OCI-LY1 (cell line): Measurements from ENCODE around the gene CSMD2.

Experiments used
- H2AFZ ChIP-seq: fragments of 200-600 bp; sonication (generic), shearing (Covaris generic); 2 replicates; pipeline ENCODE4 v1.6.0; 2014; ENCODE audit warnings: antibody characterized with exemption, mild to moderate bottlenecking, low read length
- H3F3A ChIP-seq: fragments of 200-600 bp; sonication (generic), shearing (Covaris generic); 2 replicates; pipeline ENCODE4 v1.6.0; 2014; ENCODE audit warnings: mild to moderate bottlenecking, antibody characterized with exemption, low read length, moderate library complexity; ENCODE audit not compliant: insufficient read depth
- H3K27ac ChIP-seq: fragments of 200-600 bp; sonication (generic); 2 replicates; pipeline ENCODE4 v1.5.1; 2014; ENCODE audit warnings: low read length, mixed run types, mild to moderate bottlenecking, low read depth; ENCODE audit not compliant: poor library complexity, severe bottlenecking
- H3K27me3 ChIP-seq: fragments of 200-600 bp; sonication (generic); 2 replicates; pipeline ENCODE4 v1.6.0; 2014; ENCODE audit warnings: antibody characterized with exemption, mild to moderate bottlenecking, low read length, moderate library complexity; ENCODE audit not compliant: insufficient read depth
- H3K36me3 ChIP-seq: fragments of 200-600 bp; sonication (generic); 2 replicates; pipeline ENCODE4 v1.6.1; 2014; ENCODE audit warnings: mild to moderate bottlenecking, antibody characterized with exemption, low read length, moderate library complexity, mixed read lengths; ENCODE audit not compliant: insufficient read depth
- H3K4me1 ChIP-seq: fragments of 200-600 bp; sonication (generic); 2 replicates; pipeline ENCODE4 v1.5.1; 2014; ENCODE audit warnings: mild to moderate bottlenecking, low read length, moderate library complexity; ENCODE audit not compliant: insufficient read depth, severe bottlenecking
- H3K4me2 ChIP-seq: fragments of 200-600 bp; sonication (generic), shearing (Covaris generic); 2 replicates; pipeline ENCODE4 v1.6.1; 2014; ENCODE audit warnings: low read length
- H3K4me3 ChIP-seq: fragments of 200-600 bp; sonication (generic); 2 replicates; pipeline ENCODE4 v1.5.1; 2014; ENCODE audit warnings: low read length, low read depth, mild to moderate bottlenecking, mixed read lengths; ENCODE audit not compliant: poor library complexity, severe bottlenecking
- H3K79me2 ChIP-seq: fragments of 200-600 bp; shearing (Covaris generic); 2 replicates; pipeline ENCODE4 v1.6.1; 2016; ENCODE audit warnings: mixed run types, low read length, mixed read lengths; ENCODE audit not compliant: insufficient read depth
- H3K9ac ChIP-seq: fragments of 200-600 bp; sonication (generic), shearing (Covaris generic); 2 replicates; pipeline ENCODE4 v1.6.1; 2014; ENCODE audit warnings: mild to moderate bottlenecking, low read length, mixed read lengths
- H3K9me2 ChIP-seq: fragments of 200-600 bp; sonication (generic), shearing (Covaris generic); 2 replicates; pipeline ENCODE4 v1.6.1; 2014; ENCODE audit warnings: low read depth, mild to moderate bottlenecking, low read length, mixed read lengths
- H3K9me3 ChIP-seq: fragments of 200-600 bp; shearing (Covaris generic); 2 replicates; pipeline ENCODE4 v1.6.1; 2014; ENCODE audit warnings: low read length, mixed read lengths
- H4K20me1 ChIP-seq: fragments of 200-600 bp; sonication (generic), shearing (Covaris generic); 2 replicates; pipeline ENCODE4 v1.6.0; 2016; ENCODE audit warnings: mild to moderate bottlenecking, low read length; ENCODE audit not compliant: insufficient read depth
- EZH2 ChIP-seq: fragments of 200-600 bp; sonication (generic), shearing (Covaris generic); IDR thresholded peaks from 2 replicates; pipeline ENCODE4 v1.8.0; 2017; ENCODE audit warnings: borderline replicate concordance, mixed run types, mild to moderate bottlenecking, antibody characterized with exemption, low read length, moderate library complexity, mixed read lengths
- TF ChIP-seq, protein P1 (sequence below): fragments of 200-600 bp; sonication (generic), shearing (Covaris generic); IDR thresholded peaks from 2 replicates; pipeline ENCODE4 v1.5.1; 2017; ENCODE audit warnings: mild to moderate bottlenecking, antibody characterized with exemption, low read length, moderate library complexity, mixed read lengths

CSMD2 gene

DNA sequence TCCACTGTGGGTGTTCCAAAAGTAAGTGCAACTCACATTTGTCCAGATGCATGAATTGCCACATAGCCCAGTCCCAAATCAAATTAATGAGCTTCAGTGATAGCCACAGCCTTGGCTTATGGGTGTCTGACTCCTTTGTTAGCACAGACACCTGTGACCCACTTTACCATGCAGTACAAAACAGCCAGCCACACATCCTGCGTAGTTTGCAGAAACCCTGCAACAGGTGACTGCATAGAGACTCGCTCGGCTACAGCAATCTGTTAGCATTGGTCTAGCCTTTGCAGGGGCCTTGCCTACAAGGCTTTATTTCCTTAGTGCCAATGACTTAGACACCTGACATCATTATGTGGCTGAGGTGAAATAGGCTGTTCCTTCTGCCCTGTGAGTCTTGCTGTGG is 135.5 kb downstream of the CSMD2 start:
- Histone ChIP-seq H3K4me3 (no peak overlapping the region), H3K4me1 (no peaks in the 10 kb centered on the region), H3K9me3 (no peaks in the 10 kb centered on the region), H3K36me3 (no peaks in the 10 kb centered on the region), H3K9me2 (no peaks in the 10 kb centered on the region), H3K9ac (no peak overlapping the region), H3K79me2 (no peaks in the 10 kb centered on the region), H2AFZ (no peak overlapping the region), H4K20me1 (no peaks in the 10 kb centered on the region), H3F3A (no peaks in the 10 kb centered on the region), H3K27me3 (no peaks in the 10 kb centered on the region), H3K4me2 (no peak overlapping the region), H3K27ac (no peak overlapping the region)
- no peak for TF ChIP-seq EZH2
- TF ChIP-seq, protein P1, sequence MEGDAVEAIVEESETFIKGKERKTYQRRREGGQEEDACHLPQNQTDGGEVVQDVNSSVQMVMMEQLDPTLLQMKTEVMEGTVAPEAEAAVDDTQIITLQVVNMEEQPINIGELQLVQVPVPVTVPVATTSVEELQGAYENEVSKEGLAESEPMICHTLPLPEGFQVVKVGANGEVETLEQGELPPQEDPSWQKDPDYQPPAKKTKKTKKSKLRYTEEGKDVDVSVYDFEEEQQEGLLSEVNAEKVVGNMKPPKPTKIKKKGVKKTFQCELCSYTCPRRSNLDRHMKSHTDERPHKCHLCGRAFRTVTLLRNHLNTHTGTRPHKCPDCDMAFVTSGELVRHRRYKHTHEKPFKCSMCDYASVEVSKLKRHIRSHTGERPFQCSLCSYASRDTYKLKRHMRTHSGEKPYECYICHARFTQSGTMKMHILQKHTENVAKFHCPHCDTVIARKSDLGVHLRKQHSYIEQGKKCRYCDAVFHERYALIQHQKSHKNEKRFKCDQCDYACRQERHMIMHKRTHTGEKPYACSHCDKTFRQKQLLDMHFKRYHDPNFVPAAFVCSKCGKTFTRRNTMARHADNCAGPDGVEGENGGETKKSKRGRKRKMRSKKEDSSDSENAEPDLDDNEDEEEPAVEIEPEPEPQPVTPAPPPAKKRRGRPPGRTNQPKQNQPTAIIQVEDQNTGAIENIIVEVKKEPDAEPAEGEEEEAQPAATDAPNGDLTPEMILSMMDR, result no peak

DNA sequence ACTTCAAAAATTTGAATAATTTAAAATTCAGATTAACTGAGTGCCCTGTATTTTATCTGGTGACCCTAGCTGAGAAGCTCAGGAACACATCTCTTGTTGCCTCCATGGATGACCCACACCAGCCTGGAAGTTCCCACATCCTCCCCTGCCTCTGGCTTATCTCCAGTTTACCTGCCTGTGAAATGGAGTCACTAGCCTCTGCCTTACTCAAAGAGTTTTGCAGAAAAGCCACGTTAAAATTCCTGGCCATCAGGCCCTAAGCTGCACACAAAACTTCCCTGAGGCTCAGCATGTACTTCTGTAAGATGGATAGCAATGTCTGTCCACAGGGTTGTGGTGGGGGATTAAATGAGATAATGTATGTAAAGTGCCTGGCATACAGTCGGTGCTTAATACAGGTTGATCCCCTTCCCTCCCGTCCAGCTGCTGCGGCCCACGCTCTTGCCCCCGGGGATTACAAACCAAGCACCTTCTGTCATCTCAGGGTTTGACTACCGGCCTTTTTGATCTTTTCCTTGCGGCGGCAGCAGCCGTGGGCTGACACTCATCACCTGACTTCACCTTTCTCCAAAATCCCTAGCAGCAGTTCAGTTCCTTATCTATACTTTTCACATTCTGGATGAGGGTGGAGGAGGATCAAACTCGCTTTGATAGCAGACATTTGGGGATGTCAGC is 136.5 kb downstream of the CSMD2 start:
- H3K9me2 ChIP-seq, result no peaks in the 10 kb centered on the region
- no peaks in the 10 kb centered on the region for H3F3A ChIP-seq
- no peak overlapping the region for H3K27ac ChIP-seq
- H3K4me2 ChIP-seq, result no peak overlapping the region
- TF ChIP-seq, protein P1, result no peak
- no peak for TF ChIP-seq EZH2
- H3K4me1 ChIP-seq, result no peaks in the 10 kb centered on the region
- no peak overlapping the region for H3K4me3 ChIP-seq
- H3K9ac ChIP-seq, result no peak overlapping the region
- H2AFZ ChIP-seq, result no peak overlapping the region
- no peaks in the 10 kb centered on the region for H3K9me3 ChIP-seq
- no peaks in the 10 kb centered on the region for H3K36me3 ChIP-seq
- H3K27me3 ChIP-seq, result no peaks in the 10 kb centered on the region
- H3K79me2 ChIP-seq, result no peaks in the 10 kb centered on the region
- no peaks in the 10 kb centered on the region for H4K20me1 ChIP-seq

GRCh38 chr1:34025675-34026074 is 139.4 kb downstream of the CSMD2 start:
- Histone ChIP-seq H3F3A (no peaks in the 10 kb centered on the region), H3K9me2 (no peaks in the 10 kb centered on the region), H3K27ac (no peak overlapping the region), H3K4me2 (no peak overlapping the region), H3K79me2 (no peaks in the 10 kb centered on the region), H3K36me3 (no peaks in the 10 kb centered on the region), H3K27me3 (no peaks in the 10 kb centered on the region), H3K9ac (no peak overlapping the region), H4K20me1 (no peaks in the 10 kb centered on the region), H3K9me3 (no peaks in the 10 kb centered on the region), H3K4me1 (no peaks in the 10 kb centered on the region), H2AFZ (no peak overlapping the region), H3K4me3 (no peak overlapping the region)
- TF ChIP-seq, protein P1, result no peak
- TF ChIP-seq EZH2, result no peak
